Dendritic cell treated with granulocyte-macrophage colony-stimulating factor and Interleukin-4, amounts not matched to agents 40 ng/mL and 50 ng/mL, for 4 days (primary cell): ENCODE results near the gene HPD.

Experiments used
- H3K27ac Mint-ChIP-seq: one replicate; pipeline ENCODE4 v1.8.0; 2022; ENCODE audit warnings: mild to moderate bottlenecking, mixed read lengths
- H3K27me3 Mint-ChIP-seq: one replicate; pipeline ENCODE4 v1.8.0; 2022; ENCODE audit warnings: mild to moderate bottlenecking, mixed read lengths
- H3K36me3 Mint-ChIP-seq: one replicate; pipeline ENCODE4 v1.8.0; 2022; ENCODE audit warnings: low read depth, mixed read lengths
- H3K4me1 Mint-ChIP-seq: one replicate; pipeline ENCODE4 v1.8.0; 2022; ENCODE audit warnings: low read depth, mixed read lengths
- H3K4me3 Mint-ChIP-seq: one replicate; pipeline ENCODE4 v1.8.0; 2022; ENCODE audit warnings: mild to moderate bottlenecking, moderate library complexity, mixed read lengths
- H3K9me3 Mint-ChIP-seq: one replicate; pipeline ENCODE4 v1.8.0; 2022; ENCODE audit warnings: mixed read lengths
- intact Hi-C: fragments of 100-400 bp; cut with micrococcal nuclease; formaldehyde crosslinking; loops from one replicate; pipeline ENCODE4 v1.15.0; 2022

The HPD gene

GRCh38 chr12:121829250-121829918 lies 29.3 kb downstream of the HPD start:
- H3K27ac Mint-ChIP-seq: peak overlapping the region; percentile 39
- H3K9me3 Mint-ChIP-seq: no peaks in the 10 kb centered on the region
- H3K4me3 Mint-ChIP-seq: no peak overlapping the region
- H3K27me3 Mint-ChIP-seq: no peaks in the 10 kb centered on the region
- peaks cover 33% of the 10 kb centered on the region for H3K4me1 Mint-ChIP-seq
- intact Hi-C loops: no loop called here
- peaks cover 84% of the 10 kb centered on the region for H3K36me3 Mint-ChIP-seq

- peak overlapping the region; percentile 39 for H3K27ac Mint-ChIP-seq
- intact Hi-C loops: no loop called here
- no peaks in the 10 kb centered on the region for H3K9me3 Mint-ChIP-seq
- no peaks in the 10 kb centered on the region for H3K27me3 Mint-ChIP-seq
- peaks cover 28% of the 10 kb centered on the region for H3K4me1 Mint-ChIP-seq
- peaks cover 90% of the 10 kb centered on the region for H3K36me3 Mint-ChIP-seq
- H3K4me3 Mint-ChIP-seq: no peak overlapping the region
These were observed 29.8 kb downstream of the HPD start for GRCh38 chr12:121828826-121829225.

- Mint-ChIP-seq H3K9me3 (no peaks in the 10 kb centered on the region), H3K36me3 (peaks cover 95% of the 10 kb centered on the region), H3K27me3 (no peaks in the 10 kb centered on the region), H3K4me1 (peaks cover 28% of the 10 kb centered on the region), H3K27ac (peak overlapping the region; percentile 39), H3K4me3 (no peak overlapping the region)
- intact Hi-C loops: no loop called here
These were observed 30.4 kb downstream of the HPD start for GRCh38 chr12:121828306-121828705.

GRCh38 chr12:121827351-121828099 lies 31.1 kb downstream of the HPD start:
- no peaks in the 10 kb centered on the region for H3K27me3 Mint-ChIP-seq
- H3K9me3 Mint-ChIP-seq: no peaks in the 10 kb centered on the region
- H3K27ac Mint-ChIP-seq: no peak overlapping the region
- peaks cover 99% of the 10 kb centered on the region for H3K36me3 Mint-ChIP-seq
- peaks cover 28% of the 10 kb centered on the region for H3K4me1 Mint-ChIP-seq
- intact Hi-C loops: no loop called here
- H3K4me3 Mint-ChIP-seq: no peak overlapping the region

GRCh38 chr12:121826318-121827150 lies 32.1 kb downstream of the HPD start:
- peaks cover 99% of the 10 kb centered on the region for H3K36me3 Mint-ChIP-seq
- intact Hi-C loops: no loop called here
- H3K4me1 Mint-ChIP-seq: peaks cover 22% of the 10 kb centered on the region
- H3K27me3 Mint-ChIP-seq: no peaks in the 10 kb centered on the region
- H3K4me3 Mint-ChIP-seq: no peak overlapping the region
- H3K9me3 Mint-ChIP-seq: no peaks in the 10 kb centered on the region
- H3K27ac Mint-ChIP-seq: no peak overlapping the region

GRCh38 chr12:121825041-121825523 lies 33.6 kb downstream of the HPD start:
- no peak overlapping the region for H3K27ac Mint-ChIP-seq
- H3K4me3 Mint-ChIP-seq: no peak overlapping the region
- intact Hi-C loops: no loop called here
- peaks cover 13% of the 10 kb centered on the region for H3K4me1 Mint-ChIP-seq
- H3K36me3 Mint-ChIP-seq: peaks cover 99% of the 10 kb centered on the region
- no peaks in the 10 kb centered on the region for H3K27me3 Mint-ChIP-seq
- H3K9me3 Mint-ChIP-seq: no peaks in the 10 kb centered on the region

- Mint-ChIP-seq H3K9me3 (no peaks in the 10 kb centered on the region), H3K4me1 (peaks cover 7% of the 10 kb centered on the region), H3K27ac (no peak overlapping the region), H3K4me3 (no peak overlapping the region), H3K27me3 (no peaks in the 10 kb centered on the region), H3K36me3 (peaks cover 99% of the 10 kb centered on the region)
- intact Hi-C loops: no loop called here
These were observed 34.9 kb downstream of the HPD start for GRCh38 chr12:121823727-121824115.

- peaks cover 98% of the 10 kb centered on the region for H3K36me3 Mint-ChIP-seq
- H3K27ac Mint-ChIP-seq: no peak overlapping the region
- H3K4me1 Mint-ChIP-seq: peaks cover 5% of the 10 kb centered on the region
- H3K9me3 Mint-ChIP-seq: no peaks in the 10 kb centered on the region
- intact Hi-C loops: no loop called here
- no peak overlapping the region for H3K4me3 Mint-ChIP-seq
- no peaks in the 10 kb centered on the region for H3K27me3 Mint-ChIP-seq
These were observed 35.4 kb downstream of the HPD start for GRCh38 chr12:121823101-121823726.

GRCh38 chr12:121822393-121823100 lies 36.1 kb downstream of the HPD start:
- H3K27me3 Mint-ChIP-seq: no peaks in the 10 kb centered on the region
- peaks cover 98% of the 10 kb centered on the region for H3K36me3 Mint-ChIP-seq
- no peak overlapping the region for H3K27ac Mint-ChIP-seq
- intact Hi-C loops: no loop called here
- H3K9me3 Mint-ChIP-seq: no peaks in the 10 kb centered on the region
- H3K4me1 Mint-ChIP-seq: peaks cover 5% of the 10 kb centered on the region
- H3K4me3 Mint-ChIP-seq: no peak overlapping the region

GRCh38 chr12:121820056-121820455 lies 38.6 kb downstream of the HPD start:
- H3K9me3 Mint-ChIP-seq: no peaks in the 10 kb centered on the region
- H3K27me3 Mint-ChIP-seq: no peaks in the 10 kb centered on the region
- intact Hi-C loops: no loop called here
- H3K4me3 Mint-ChIP-seq: no peak overlapping the region
- H3K4me1 Mint-ChIP-seq: no peaks in the 10 kb centered on the region
- H3K27ac Mint-ChIP-seq: no peak overlapping the region
- peaks cover 99% of the 10 kb centered on the region for H3K36me3 Mint-ChIP-seq

GRCh38 chr12:121819212-121819949 lies 39.3 kb downstream of the HPD start:
- Mint-ChIP-seq H3K4me3 (no peak overlapping the region), H3K9me3 (no peaks in the 10 kb centered on the region), H3K4me1 (no peaks in the 10 kb centered on the region), H3K27ac (no peak overlapping the region), H3K36me3 (peaks cover 99% of the 10 kb centered on the region), H3K27me3 (no peaks in the 10 kb centered on the region)
- intact Hi-C loops: no loop called here

GRCh38 chr12:121817648-121818043 lies 41.0 kb downstream of the HPD start:
- Mint-ChIP-seq H3K27me3 (no peaks in the 10 kb centered on the region), H3K27ac (no peak overlapping the region), H3K9me3 (no peaks in the 10 kb centered on the region), H3K4me1 (peaks cover 13% of the 10 kb centered on the region), H3K36me3 (peaks cover 99% of the 10 kb centered on the region), H3K4me3 (no peak overlapping the region)
- intact Hi-C loops: no loop called here
